Measurements from ENCODE around the gene HMX2. TPM values are rescaled to one million over a fixed set of nuclear protein-coding genes. Genes with fewer than 3 reads are reported as not detected.

Gene HMX2
- total RNA-seq, 1 donor from 2014 or later: not detected

- peak; percentile 97 for TF ChIP-seq CTCF (IDR thresholded peaks at IDR 0.05)
- peaks cover 32% of the 10 kb centered on the region for H3K4me1 Mint-ChIP-seq (ENCODE audit: unreplicated experiment)
- H3K36me3 Mint-ChIP-seq (ENCODE audit: unreplicated experiment): no peaks in the 10 kb centered on the region
- H3K4me3 Mint-ChIP-seq (ENCODE audit: unreplicated experiment): peak overlapping the region; percentile 70
- peak; percentile 93 for DNase-seq (ENCODE audit: extremely low spot score, unreplicated experiment)
- H3K9me3 Mint-ChIP-seq (ENCODE audit: unreplicated experiment): no peaks in the 10 kb centered on the region
- no peak overlapping the region for H3K27ac Mint-ChIP-seq (ENCODE audit: unreplicated experiment)
- peaks cover 80% of the 10 kb centered on the region for H3K27me3 Mint-ChIP-seq (ENCODE audit: unreplicated experiment)
Measured at GRCh38 chr10:123132576-123133477, 15.1 kb upstream of the HMX2 start.

GRCh38 chr10:123133541-123134342 lies 14.2 kb upstream of the HMX2 start:
- peaks cover 78% of the 10 kb centered on the region for H3K27me3 Mint-ChIP-seq (ENCODE audit: unreplicated experiment)
- peak; percentile 80 for DNase-seq (ENCODE audit: extremely low spot score, unreplicated experiment)
- TF ChIP-seq CTCF (IDR thresholded peaks at IDR 0.05): no peak
- no peak overlapping the region for H3K27ac Mint-ChIP-seq (ENCODE audit: unreplicated experiment)
- H3K4me3 Mint-ChIP-seq (ENCODE audit: unreplicated experiment): no peak overlapping the region
- H3K4me1 Mint-ChIP-seq (ENCODE audit: unreplicated experiment): peaks cover 34% of the 10 kb centered on the region
- peaks cover 2% of the 10 kb centered on the region for H3K36me3 Mint-ChIP-seq (ENCODE audit: unreplicated experiment)
- no peaks in the 10 kb centered on the region for H3K9me3 Mint-ChIP-seq (ENCODE audit: unreplicated experiment)

- Mint-ChIP-seq H3K27ac (ENCODE audit: unreplicated experiment) (no peak overlapping the region), H3K27me3 (ENCODE audit: unreplicated experiment) (peaks cover 79% of the 10 kb centered on the region), H3K4me1 (ENCODE audit: unreplicated experiment) (peaks cover 37% of the 10 kb centered on the region), H3K36me3 (ENCODE audit: unreplicated experiment) (peaks cover 2% of the 10 kb centered on the region), H3K9me3 (ENCODE audit: unreplicated experiment) (no peaks in the 10 kb centered on the region), H3K4me3 (ENCODE audit: unreplicated experiment) (peak overlapping the region; percentile 38)
- peak; percentile 69 for DNase-seq (ENCODE audit: extremely low spot score, unreplicated experiment)
- no peak for TF ChIP-seq CTCF (IDR thresholded peaks at IDR 0.05)
Measured at GRCh38 chr10:123134343-123134914, 13.5 kb upstream of the HMX2 start.

- no peak for DNase-seq (ENCODE audit: extremely low spot score, unreplicated experiment)
- Mint-ChIP-seq H3K4me1 (ENCODE audit: unreplicated experiment) (peaks cover 41% of the 10 kb centered on the region), H3K27ac (ENCODE audit: unreplicated experiment) (no peak overlapping the region), H3K27me3 (ENCODE audit: unreplicated experiment) (peaks cover 79% of the 10 kb centered on the region), H3K4me3 (ENCODE audit: unreplicated experiment) (no peak overlapping the region), H3K36me3 (ENCODE audit: unreplicated experiment) (peaks cover 2% of the 10 kb centered on the region), H3K9me3 (ENCODE audit: unreplicated experiment) (no peaks in the 10 kb centered on the region)
- TF ChIP-seq CTCF (IDR thresholded peaks at IDR 0.05): no peak
Measured at GRCh38 chr10:123134915-123135414, 13.0 kb upstream of the HMX2 start.

Data from osteocyte (in vitro differentiated cells).